Kidney epithelial cell (primary cell): Measurements from ENCODE around the gene STING1. TPM values are rescaled to one million over a fixed set of nuclear protein-coding genes. Genes with fewer than 3 reads are reported as not detected.

Source experiments
- DNase-seq: peaks from one replicate; pipeline ENCODE4 v3.0.0-alpha.2; 2010; ENCODE audit warnings: low read depth
- H3K27me3 ChIP-seq: 2 replicates; pipeline ENCODE4 v1.6.0; 2011; ENCODE audit warnings: low read length; ENCODE audit not compliant: control insufficient read depth, insufficient read depth
- H3K36me3 ChIP-seq: 2 replicates; pipeline ENCODE4 v1.5.1; 2011; ENCODE audit warnings: low read length; ENCODE audit not compliant: control insufficient read depth, insufficient read depth
- H3K4me3 ChIP-seq: 2 replicates; pipeline ENCODE4 v1.5.1; 2011; ENCODE audit warnings: low read depth, mild to moderate bottlenecking, control low read depth, low read length
- CTCF ChIP-seq: IDR thresholded peaks from 2 replicates; pipeline ENCODE4 v1.5.1; 2011; ENCODE audit warnings: mild to moderate bottlenecking, moderate library complexity, low read length, control low read depth, inconsistent platforms; ENCODE audit not compliant: insufficient read depth, poor library complexity, severe bottlenecking
- total RNA-seq: library from RNA; depleted of rRNA; stranded (reverse); fragments of >200 nt; gene quantifications from 2 replicates; pipeline ENCODE4 v1.2.3, GENCODE V29; 2015

The STING1 gene
- total RNA-seq, 1 donor from 2014 or later = 15.5 TPM

DNA sequence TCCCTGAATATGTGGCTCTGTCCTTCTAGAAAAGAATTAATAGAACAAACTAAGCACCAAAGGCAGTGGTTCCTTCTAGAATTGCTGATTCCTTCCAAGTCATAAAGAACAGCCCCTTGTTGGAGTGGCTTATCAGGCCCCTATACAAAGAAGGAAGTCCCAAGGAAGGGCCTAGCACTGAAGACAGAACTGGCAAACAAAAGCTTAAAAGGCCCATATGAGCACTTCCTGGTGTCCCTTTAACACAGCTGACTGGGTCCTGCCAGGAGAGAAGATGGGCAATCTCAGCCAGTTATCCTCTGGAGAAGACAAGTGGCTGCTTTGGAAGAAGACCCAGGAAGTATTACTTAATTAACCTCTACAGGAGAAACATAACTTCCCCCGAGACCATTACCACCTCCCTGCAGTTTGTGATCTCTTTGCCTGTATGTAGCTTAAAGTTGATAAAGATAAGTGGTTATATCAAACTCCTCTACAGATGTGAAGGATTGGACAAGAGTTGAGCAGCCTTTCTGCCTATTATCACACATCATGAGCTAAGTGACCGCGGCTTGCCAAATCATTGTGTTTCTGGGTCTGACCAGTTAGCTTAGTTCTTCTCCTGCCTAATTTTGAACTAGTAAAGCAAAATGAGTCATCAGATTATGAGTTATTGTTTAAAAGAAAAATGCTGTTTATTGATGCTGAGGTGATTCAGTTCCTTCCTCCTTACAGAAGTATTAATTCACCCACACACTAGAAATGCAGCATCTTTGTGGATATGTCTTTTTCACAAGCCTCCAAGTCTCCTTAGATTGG is 13.3 kb upstream of the STING1 start:
- Histone ChIP-seq H3K27me3 (no peaks in the 10 kb centered on the region), H3K4me3 (no peak overlapping the region), H3K36me3 (no peaks in the 10 kb centered on the region)
- no peak for TF ChIP-seq CTCF
- DNase-seq = no peak

DNA sequence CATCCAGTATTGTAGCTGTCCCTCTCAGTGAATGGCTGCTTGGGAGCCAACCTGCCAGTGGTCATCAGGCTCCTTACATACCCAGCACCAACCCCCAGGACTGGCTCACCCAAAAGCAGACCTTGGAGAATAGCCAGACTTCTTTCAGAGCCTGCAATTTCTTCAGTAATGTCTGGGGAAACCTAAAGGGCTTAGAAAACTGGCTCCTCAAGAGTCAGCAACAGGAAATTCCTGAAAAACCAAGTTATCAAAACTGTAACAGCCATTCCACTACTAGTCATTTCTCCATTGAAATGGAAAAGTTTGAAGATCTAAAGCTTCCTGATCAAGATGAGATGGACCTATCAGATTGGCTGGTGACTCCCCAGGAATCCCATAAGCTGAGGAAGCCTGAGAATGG is 12.3 kb upstream of the STING1 start:
- Histone ChIP-seq H3K27me3 (no peaks in the 10 kb centered on the region), H3K36me3 (no peaks in the 10 kb centered on the region), H3K4me3 (no peak overlapping the region)
- TF ChIP-seq CTCF = no peak
- no peak for DNase-seq

DNA sequence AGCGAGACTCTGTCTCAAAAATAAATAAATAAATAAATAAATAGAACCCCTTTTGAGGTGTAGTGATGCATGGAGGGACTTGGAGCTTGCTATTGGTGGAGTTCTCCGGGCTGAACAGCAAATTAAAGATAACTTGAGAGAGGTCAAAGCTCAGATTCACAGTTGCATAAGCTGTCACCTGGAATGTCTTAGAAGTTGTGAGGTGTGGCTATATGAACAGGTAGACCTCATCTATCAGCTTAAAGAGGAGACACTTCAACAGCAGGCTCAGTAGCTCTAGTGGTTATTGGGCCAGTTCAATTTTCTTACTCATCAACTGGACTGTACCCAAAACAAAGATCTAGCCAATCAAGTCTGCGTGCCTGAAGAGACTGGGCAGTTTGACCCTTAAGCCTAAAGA is 11.7 kb upstream of the STING1 start:
- no peaks in the 10 kb centered on the region for H3K36me3 ChIP-seq
- no peak for DNase-seq
- H3K27me3 ChIP-seq = no peaks in the 10 kb centered on the region
- no peak overlapping the region for H3K4me3 ChIP-seq
- TF ChIP-seq CTCF = no peak

- no peak for TF ChIP-seq CTCF
- DNase-seq = no peak
- Histone ChIP-seq H3K27me3 (no peaks in the 10 kb centered on the region), H3K4me3 (no peak overlapping the region), H3K36me3 (no peaks in the 10 kb centered on the region)
These were observed 10.2 kb upstream of the STING1 start for GRCh38 chr5:139492700-139493192.

- no peaks in the 10 kb centered on the region for H3K36me3 ChIP-seq
These were observed 5.7 kb upstream of the STING1 start for GRCh38 chr5:139488260-139488659.

More at GRCh38 chr5:139488260-139488659, 5.7 kb upstream of the STING1 start:
- DNase-seq = no peak
- no peaks in the 10 kb centered on the region for H3K27me3 ChIP-seq
- no peak overlapping the region for H3K4me3 ChIP-seq
- TF ChIP-seq CTCF = no peak
